ENCODE results near the gene TMEM169. TPM values are rescaled to one million over a fixed set of nuclear protein-coding genes. Genes with fewer than 3 reads are reported as not detected.

TMEM169 gene
- total and polyA plus RNA-seq, 2 of the 13 experiments (the other 11 are each of a cell fraction or from before 2014, with no cell fraction given): 1.5 to 4.5 TPM

DNA sequence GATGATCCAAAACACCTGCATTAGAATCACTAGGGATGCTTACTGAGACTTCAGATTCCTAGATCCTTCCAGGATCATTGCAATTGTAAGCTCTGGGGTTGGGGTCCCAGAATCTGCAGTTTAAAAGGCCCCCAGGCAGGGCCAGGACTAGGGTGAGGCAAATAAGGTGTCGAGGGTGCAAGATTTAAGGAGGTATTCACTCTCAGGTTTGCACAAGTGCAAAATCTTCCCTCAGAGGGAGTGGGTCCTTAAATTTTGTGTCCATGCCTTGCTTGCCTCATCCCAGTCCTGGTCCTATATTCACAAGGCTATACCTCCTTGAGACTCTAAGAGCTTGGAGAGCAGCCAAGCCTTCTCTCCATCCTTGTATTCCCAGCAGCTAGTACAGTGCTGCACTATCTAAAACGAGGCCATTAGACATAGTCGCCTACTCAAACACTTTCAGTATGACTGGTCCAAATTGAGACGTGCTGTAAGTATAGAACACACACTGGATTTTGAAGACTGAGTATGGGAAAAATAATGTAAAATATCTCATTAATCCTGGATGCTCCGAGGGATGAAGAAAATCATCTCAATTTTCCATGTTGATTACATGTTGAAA lies 36.7 kb upstream of the TMEM169 start (continued):
- TF ChIP-seq PBX3 (CRISPR knock-in tag; IDR thresholded peaks at IDR 0.05; ENCODE audit: borderline replicate concordance): no peak

GRCh38 chr2:216047397-216047796 lies 34.3 kb upstream of the TMEM169 start:
- intact Hi-C loops (cut with micrococcal nuclease; ENCODE audit: unreplicated experiment): no loop called here
- CTCF ChIA-PET (ENCODE audit: low intra/inter-chr PET ratio, low total read pairs): no interaction called here
- no peak overlapping the region for H3K4me3 ChIP-seq (replicated peaks in 1 of 3; ENCODE audit: insufficient read depth in 1 of 3, low read depth in 2 of 3, low read length in 3 of 3)
- TF ChIP-seq MED1 (CRISPR knock-in tag; IDR thresholded peaks at IDR 0.05) (no peak), PCBP2 (optimal IDR thresholded peaks at IDR 0.05; ENCODE audit: low read depth, low read length, poor library complexity, severe bottlenecking) (no peak), TGIF2 (CRISPR knock-in tag; IDR thresholded peaks at IDR 0.05) (no peak), HNRNPL (IDR thresholded peaks at IDR 0.05; ENCODE audit: low read depth, low read length) (no peak), NCOA5 (CRISPR knock-in tag; IDR thresholded peaks at IDR 0.05) (no peak), ZNF749 (CRISPR knock-in tag; IDR thresholded peaks at IDR 0.05; ENCODE audit: borderline replicate concordance) (no peak), DBP (CRISPR knock-in tag; IDR thresholded peaks at IDR 0.05; ENCODE audit: not compliant biosample characterization) (no peak), ZNF256 (CRISPR knock-in tag; conservative IDR thresholded peaks at IDR 0.05) (no peak), FOXO1 (CRISPR knock-in tag; IDR thresholded peaks at IDR 0.05) (no peak), AFF4 (CRISPR knock-in tag; IDR thresholded peaks at IDR 0.05) (no peak), ZNF609 (CRISPR knock-in tag; IDR thresholded peaks at IDR 0.05; ENCODE audit: borderline replicate concordance) (no peak)

More at GRCh38 chr2:216047397-216047796, 34.3 kb upstream of the TMEM169 start:
- Histone ChIP-seq H3K27me3 (ENCODE audit: control insufficient read depth in 1 of 2, insufficient read depth in 2 of 2, low read length in 2 of 2) (no peaks in the 10 kb centered on the region), H3K9me3 (ENCODE audit: low read length) (no peaks in the 10 kb centered on the region), H3K9ac (ENCODE audit: insufficient read depth, low read depth, low read length) (no peak overlapping the region), H3K36me3 (replicated peaks in 1 of 2; ENCODE audit: control insufficient read depth in 1 of 2, insufficient read depth in 2 of 2, low read length in 2 of 2) (peaks cover 29 to 71% of the 10 kb centered on the region in 2 experiments), H3K4me1 (ENCODE audit: insufficient read depth, low read length) (peaks cover 9% of the 10 kb centered on the region), H3K4me2 (ENCODE audit: low read depth, low read length) (no peak overlapping the region), H3K27ac (ENCODE audit: extremely low read length, insufficient read depth, low read length) (no peak overlapping the region), H3K79me2 (ENCODE audit: insufficient read depth, low read length) (no peaks in the 10 kb centered on the region), H2AFZ (ENCODE audit: low read length) (no peak overlapping the region), H4K20me1 (ENCODE audit: insufficient read depth, low read length) (no peaks in the 10 kb centered on the region)
- WGBS (ENCODE audit: low lambda C conversion rate): 95% methylated on average over 2 of the region's 2 CpGs
- in situ Hi-C loops (cut with HindIII; ENCODE audit: extremely low pct_ligation_motif_present, low pct_unique_long_range_greater_than_20kb): no loop called here
- BruUV-seq (replicated peaks): no TSS peak
- POLR2A ChIA-PET: no interaction called here
- ATAC-seq: no peak
- no peak for DNase-seq (ENCODE audit: low spot score)
- no peak for FAIRE-seq
